GM23338 (cell line): Measurements from ENCODE around the gene FAM13B.

ENCODE experiments used
- EZH2 ChIP-seq: fragments of 200-600 bp; sonication (generic); IDR thresholded peaks from one replicate; pipeline ENCODE4 v1.8.0; 2017; ENCODE audit warnings: antibody characterized with exemption, mild to moderate bottlenecking, low read depth; ENCODE audit not compliant: unreplicated experiment
- JUNB ChIP-seq: IDR thresholded peaks from one replicate; pipeline ENCODE4 v1.6.1; 2016; ENCODE audit warnings: antibody characterized with exemption; ENCODE audit not compliant: unreplicated experiment
- POLR2AphosphoS5 ChIP-seq: IDR thresholded peaks from 2 replicates; pipeline ENCODE4 v1.6.1; 2016; ENCODE audit warnings: antibody characterized with exemption, low read depth
- TF ChIP-seq, protein P1 (sequence below), 2 experiments: fragments of 200-600 bp in 1 of 2; sonication (generic) in 1 of 2; conservative IDR thresholded peaks; 2 replicates each; pipeline versions ENCODE4 v1.5.1 to v1.6.1; 2016 to 2017; ENCODE audit warnings: antibody characterized with exemption in 2 of 2, low read depth in 2 of 2, mild to moderate bottlenecking in 2 of 2, moderate library complexity in 1 of 2

DNA sequence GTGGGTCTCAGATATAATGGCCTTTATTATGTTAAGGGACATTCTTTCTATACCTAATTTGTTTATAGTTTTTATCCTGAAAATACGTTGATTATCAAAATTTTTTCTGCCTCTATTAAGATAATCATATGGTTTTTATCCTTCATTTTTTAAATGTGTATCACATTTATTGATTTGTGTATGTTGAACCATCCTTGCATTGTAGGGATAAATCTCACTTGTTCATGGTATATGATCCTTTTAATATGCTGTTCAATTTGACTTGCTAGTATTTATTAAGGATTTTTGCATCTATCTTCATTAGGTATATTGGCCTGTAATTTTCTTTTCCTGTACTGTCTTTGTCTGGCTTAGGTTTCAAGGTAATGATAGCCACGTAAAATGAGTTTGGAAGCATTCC is 118.1 kb downstream of the FAM13B start:
- no peak for TF ChIP-seq JUNB
- TF ChIP-seq EZH2 = no peak
- TF ChIP-seq POLR2AphosphoS5 = no peak
- TF ChIP-seq, protein P1, sequence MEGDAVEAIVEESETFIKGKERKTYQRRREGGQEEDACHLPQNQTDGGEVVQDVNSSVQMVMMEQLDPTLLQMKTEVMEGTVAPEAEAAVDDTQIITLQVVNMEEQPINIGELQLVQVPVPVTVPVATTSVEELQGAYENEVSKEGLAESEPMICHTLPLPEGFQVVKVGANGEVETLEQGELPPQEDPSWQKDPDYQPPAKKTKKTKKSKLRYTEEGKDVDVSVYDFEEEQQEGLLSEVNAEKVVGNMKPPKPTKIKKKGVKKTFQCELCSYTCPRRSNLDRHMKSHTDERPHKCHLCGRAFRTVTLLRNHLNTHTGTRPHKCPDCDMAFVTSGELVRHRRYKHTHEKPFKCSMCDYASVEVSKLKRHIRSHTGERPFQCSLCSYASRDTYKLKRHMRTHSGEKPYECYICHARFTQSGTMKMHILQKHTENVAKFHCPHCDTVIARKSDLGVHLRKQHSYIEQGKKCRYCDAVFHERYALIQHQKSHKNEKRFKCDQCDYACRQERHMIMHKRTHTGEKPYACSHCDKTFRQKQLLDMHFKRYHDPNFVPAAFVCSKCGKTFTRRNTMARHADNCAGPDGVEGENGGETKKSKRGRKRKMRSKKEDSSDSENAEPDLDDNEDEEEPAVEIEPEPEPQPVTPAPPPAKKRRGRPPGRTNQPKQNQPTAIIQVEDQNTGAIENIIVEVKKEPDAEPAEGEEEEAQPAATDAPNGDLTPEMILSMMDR (conservative IDR thresholded peaks at IDR 0.05; ENCODE audit: low read depth in 2 of 2) = no peak
